HG03097 (cell line): Measurements from ENCODE around the gene WDFY4.
"Not testable (repeated sequence)": the region's sequence is repeated elsewhere in the genome, so short reads cannot be mapped to it uniquely, and the experiment has no call there.

Experiments
- ATAC-seq: cut with Tn5 transposase; IDR thresholded peaks from one replicate; pipeline ENCODE4 v1.9.1; 2021; ENCODE audit not compliant: unreplicated experiment, low FRiP score

The WDFY4 gene, protein sequence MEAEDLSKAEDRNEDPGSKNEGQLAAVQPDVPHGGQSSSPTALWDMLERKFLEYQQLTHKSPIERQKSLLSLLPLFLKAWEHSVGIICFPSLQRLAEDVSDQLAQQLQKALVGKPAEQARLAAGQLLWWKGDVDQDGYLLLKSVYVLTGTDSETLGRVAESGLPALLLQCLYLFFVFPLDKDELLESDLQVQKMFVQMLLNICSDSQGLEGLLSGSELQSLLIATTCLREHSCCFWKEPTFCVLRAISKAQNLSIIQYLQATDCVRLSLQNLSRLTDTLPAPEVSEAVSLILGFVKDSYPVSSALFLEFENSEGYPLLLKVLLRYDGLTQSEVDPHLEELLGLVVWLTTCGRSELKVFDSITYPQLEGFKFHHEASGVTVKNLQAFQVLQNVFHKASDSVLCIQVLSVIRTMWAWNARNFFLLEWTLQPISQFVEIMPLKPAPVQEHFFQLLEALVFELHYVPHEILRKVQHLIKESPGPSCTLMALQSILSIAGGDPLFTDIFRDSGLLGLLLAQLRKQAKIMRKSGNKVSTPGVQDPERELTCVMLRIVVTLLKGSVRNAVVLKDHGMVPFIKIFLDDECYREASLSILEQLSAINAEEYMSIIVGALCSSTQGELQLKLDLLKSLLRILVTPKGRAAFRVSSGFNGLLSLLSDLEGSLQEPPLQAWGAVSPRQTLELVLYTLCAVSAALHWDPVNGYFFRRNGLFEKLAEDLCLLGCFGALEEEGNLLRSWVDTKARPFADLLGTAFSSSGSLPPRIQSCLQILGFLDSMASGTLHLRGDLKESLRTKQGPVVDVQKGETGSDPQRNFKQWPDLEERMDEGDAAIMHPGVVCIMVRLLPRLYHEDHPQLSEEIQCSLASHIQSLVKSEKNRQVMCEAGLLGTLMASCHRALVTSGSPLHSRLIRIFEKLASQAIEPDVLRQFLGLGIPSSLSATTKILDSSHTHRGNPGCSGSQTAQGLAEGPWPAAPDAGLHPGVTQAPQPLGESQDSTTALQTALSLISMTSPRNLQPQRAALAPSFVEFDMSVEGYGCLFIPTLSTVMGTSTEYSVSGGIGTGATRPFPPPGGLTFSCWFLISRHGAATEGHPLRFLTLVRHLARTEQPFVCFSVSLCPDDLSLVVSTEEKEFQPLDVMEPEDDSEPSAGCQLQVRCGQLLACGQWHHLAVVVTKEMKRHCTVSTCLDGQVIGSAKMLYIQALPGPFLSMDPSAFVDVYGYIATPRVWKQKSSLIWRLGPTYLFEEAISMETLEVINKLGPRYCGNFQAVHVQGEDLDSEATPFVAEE (N-terminal part only)

DNA sequence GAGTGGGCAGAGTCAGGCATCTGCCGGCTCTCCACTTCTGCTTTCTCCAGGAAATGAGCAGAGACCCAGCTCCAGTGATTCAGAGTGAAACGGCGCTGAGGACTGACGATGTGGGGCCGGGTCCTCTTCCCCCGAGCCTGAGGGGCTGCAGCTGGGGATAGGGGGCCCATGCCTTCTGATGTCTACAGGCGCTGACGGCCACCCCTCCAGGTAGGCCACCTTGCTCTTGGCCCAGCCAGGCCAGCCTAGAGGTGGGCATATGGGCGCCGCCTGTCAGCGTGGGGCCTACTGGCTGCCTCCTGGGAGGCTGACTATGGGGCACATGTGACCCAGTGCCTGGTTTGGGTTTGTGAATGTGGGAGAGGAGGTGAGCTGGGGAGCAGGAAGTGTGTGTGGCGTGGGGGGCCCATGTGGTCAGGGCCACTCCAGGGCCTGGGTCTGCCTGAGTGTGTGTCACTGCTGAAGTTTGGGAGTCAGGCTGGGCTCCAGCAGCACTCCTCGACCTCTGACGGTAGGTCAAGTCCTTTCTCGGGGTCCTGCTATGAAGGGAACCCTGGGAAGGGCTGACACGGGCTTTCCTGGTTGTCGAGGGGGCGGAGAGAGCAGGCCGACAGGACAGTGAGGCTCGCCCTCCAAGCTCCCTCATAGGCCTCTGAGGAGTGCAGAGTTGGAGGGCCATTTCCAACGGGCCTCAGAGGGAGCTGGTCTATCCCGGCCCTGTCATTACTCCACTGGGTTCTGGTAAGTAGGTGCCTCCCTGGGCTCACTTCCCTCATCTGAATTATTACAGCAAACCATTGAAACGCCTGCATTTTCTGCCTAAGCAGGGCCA lies at the start of gene WDFY4:
Gene WDFY4 (plus strand): TSS at position 82 of the 832 bp plus-strand sequence. CDS start 24,860 bp downstream, outside the sequence.
- peak; percentile 56 for ATAC-seq

- no peak for ATAC-seq
These were observed 49.6 kb upstream of the WDFY4 start for GRCh38 chr10:48634984-48635557.

- ATAC-seq, result no peak
These were observed 48.4 kb upstream of the WDFY4 start for GRCh38 chr10:48636231-48636630.

DNA sequence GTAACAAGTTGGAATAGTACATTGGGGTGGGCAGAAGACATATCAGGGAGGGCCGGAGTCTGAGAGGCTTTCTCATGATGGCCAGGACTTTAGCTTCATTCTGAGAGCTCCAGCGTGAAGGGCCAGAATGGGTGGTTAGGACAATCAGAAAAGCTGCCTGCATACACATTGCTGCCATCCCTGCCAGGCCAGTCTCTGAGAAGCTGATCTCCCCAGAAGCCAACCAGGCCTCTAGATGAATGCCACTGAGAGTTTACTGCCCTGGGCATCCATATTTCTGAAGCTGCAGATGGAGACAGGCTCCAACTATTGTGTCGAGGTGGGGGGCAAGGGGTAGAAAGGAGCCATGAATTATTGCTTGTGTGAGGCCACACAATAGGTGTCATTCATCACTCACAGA lies 47.8 kb upstream of the WDFY4 start:
- no peak for ATAC-seq

DNA sequence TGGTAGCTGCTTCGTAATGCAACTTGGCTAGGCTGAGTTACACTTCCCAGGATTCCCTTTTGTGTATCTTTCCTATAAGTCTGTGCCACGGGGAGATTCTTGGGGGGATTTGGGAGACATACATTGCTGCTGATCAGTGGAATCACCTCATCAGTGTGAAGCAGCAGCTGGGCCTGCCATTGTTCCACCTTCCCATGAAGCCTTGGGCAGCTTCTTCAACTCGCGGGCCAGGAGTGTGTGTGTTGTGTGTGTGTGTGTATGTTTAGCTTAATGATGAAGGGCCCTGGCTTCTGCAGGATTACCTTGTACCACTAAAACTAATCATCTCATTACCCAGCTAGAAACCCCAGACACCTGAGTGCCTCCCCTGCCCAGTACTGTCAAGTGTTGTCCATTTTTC lies 46.5 kb upstream of the WDFY4 start:
- no peak for ATAC-seq

DNA sequence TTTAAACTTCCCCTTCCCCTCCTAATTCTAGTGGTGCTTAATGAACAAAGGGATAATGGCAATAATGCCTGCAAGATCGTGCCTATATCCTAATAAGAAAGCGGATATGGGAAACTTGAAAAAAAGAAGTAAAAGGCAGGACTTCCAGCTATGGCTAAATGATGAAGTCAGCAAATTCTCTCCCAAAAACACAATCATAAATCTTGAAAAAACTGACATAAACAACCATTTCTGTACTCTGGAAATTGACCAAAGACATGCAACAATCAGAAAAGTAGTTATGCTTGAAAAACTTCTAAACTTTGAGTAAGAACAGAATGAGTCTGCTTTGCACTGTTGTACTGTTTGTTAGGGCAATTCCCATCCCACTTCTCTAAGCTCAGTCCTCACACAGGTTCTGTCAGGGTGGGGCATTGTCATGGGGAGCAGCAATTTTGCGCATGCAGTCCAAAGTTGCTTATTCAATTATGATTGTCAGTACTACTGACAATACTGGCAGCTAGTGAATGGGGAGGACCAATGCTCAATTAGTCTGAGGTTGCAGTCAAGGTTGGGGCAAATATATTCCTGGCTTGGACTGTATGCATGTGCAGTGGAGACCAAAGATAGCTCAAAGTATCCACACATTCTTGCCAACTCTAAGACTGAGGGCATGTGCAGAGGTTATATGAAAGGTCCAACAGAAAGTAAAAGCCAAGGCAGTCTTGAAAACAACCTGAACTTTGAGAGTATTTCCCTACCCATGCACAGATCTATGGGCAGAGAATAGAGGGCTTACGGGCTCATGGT lies 45.7 kb upstream of the WDFY4 start:
- ATAC-seq, result no peak

DNA sequence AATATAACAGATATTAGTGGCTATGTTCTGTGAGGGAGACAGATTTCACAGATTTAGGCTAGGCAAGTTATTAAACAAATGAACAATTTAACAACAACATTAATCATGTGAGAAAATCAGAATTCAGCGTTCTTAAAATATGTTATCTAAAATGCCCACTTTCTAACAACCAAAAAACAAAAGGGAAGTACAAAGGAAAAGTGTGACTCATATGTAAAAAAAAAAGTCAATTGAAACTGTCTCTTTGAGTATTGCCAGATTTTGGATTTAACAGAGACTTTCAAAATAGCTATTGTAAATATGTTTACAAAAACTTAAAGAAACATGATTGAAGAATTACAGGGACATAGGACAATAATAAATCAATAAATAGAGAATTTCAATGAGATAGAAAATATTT lies 45.0 kb upstream of the WDFY4 start:
- ATAC-seq, result no peak

GRCh38 chr10:48640326-48640725 lies 44.3 kb upstream of the WDFY4 start:
- ATAC-seq, result no peak

DNA sequence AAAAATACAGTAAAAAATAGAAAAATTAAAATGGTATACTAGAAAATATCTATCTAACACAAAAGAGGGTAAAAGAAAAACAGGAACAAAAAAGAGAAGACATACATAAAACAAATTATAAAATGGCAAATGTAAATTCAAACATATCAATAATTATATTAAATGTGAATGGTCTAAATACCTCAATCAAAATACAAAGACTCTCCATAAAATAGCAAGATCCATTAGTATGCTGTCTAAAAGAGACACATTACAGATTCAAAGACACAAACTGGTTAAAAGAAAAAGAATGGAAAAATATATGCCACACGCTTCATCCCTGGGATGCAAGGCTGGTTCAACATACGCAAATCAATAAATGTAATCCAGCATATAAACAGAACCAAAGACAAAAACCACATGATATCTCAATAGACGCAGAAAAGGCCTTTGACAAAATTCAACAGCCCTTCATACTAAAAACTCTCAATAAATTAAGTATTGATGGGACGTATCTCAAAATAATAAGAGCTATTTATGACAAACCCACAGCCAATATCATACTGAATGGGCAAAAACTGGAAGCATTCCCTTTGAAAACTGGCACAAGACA lies 43.5 kb upstream of the WDFY4 start:
- ATAC-seq, result not testable (repeated sequence)

DNA sequence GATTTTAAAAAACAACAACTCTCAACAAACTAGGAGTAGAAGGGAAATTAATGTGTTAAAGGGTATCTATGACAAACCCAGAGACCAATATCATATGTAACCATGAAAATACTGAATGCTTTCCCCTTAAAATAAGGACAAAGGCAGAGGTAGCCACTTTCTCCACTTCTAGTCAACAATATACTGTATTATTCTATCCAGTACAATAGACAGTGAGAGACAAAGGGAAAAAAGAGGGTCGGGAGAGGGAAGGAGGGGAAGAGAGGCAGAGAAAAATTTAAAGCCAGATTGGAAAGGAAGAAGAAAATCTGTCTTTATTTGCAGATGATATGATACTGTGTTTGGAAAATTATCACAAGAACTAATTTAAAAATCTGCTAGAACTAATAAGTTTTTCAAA lies 39.1 kb upstream of the WDFY4 start:
- no peak for ATAC-seq

- ATAC-seq, result not testable (repeated sequence)
These were observed 37.6 kb upstream of the WDFY4 start for GRCh38 chr10:48647073-48647472.

DNA sequence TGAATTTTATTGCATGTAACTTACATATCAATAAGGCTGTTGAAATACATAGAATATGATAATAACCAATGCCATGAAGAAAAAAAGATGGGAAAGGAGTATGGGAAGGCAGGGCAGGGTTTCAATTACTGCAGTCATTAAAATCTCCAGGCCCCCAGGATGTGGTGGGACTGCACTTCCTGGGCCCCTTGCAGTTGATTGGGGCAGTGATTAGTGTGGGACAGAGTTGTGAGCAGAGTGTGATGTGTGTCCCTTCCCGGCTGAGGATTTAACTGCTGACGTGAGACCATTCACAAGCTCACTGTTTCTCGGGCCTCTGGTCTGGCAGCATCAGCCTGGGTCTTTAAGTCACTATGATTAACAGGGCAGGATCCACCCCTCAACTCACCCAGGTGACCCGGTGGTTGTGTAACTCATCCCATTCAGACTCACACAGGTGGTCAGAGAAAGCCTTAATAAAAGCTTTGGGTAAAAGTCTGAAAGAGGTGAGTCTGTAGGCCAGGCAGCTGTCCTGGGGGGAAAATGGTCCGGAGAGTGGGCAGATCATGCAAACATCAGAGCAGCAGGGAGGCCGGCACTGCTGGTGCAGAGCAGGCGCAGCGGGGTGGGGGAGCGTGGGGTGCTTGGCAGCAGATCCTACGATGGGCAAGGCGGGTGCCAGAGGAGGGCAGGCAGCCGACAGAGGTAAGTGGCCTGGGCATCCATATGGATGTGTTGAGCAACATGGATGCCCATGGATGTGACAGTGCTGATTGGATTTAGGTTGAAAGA lies 36.3 kb upstream of the WDFY4 start:
- ATAC-seq, result no peak

- ATAC-seq, result no peak
These were observed 35.2 kb upstream of the WDFY4 start for GRCh38 chr10:48649349-48649944.

- ATAC-seq, result no peak
These were observed 33.4 kb upstream of the WDFY4 start for GRCh38 chr10:48651293-48651692.

DNA sequence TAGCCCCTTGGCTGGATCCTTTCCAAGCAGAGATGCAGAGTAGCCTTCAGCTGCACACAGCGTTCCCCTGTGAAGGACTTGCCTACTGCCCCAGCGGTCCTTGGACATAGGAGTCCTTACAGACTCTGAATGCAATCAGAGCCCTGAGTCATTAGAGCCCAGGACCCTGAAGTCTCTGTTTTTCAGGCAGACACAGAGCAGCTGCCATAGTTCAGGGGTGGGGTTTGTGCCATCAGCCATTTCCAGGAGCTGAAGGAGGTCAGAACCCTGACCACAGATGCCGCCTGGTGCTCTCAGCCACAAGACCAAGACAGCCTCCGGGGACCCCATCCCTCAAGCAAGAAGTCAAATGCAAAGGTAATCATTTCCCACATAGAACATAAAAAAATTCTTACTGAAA lies 32.8 kb upstream of the WDFY4 start:
- ATAC-seq, result no peak

- ATAC-seq, result no peak
These were observed 32.3 kb upstream of the WDFY4 start for GRCh38 chr10:48652344-48652743.

- no peak for ATAC-seq
These were observed 31.3 kb upstream of the WDFY4 start for GRCh38 chr10:48653347-48653746.
